ENCODE data around the gene RPS27. TPM values are rescaled to one million over a fixed set of nuclear protein-coding genes. Genes with fewer than 3 reads are reported as not detected.

RPS27 gene
- total and polyA plus RNA-seq, 2 donors (not counting 1 experiment from before 2014, with no cell fraction given): 4,812 to 15,978 TPM

- H3K4me2 ChIP-seq (replicated peaks; ENCODE audit: low read depth, low read length, poor library complexity, severe bottlenecking): peak within 1 kb of the TSS; percentile 85
- Mint-ChIP-seq H3K4me1 (peaks cover 63% of the 10 kb centered on the region), H3K4me3 (peak within 1 kb of the TSS; percentile 83), H3K9me3 (ENCODE audit: insufficient read depth) (no peaks in the 10 kb centered on the region), H3K27ac (peak within 1 kb of the TSS; percentile 85), H3K27me3 (no peaks in the 10 kb centered on the region)
- peaks cover 0 to 12% of the 10 kb centered on the region in 2 experiments for H3K36me3 ChIP-seq (replicated peaks in 1 of 2; ENCODE audit: control extremely low read depth in 1 of 2, control insufficient read depth in 1 of 2, extremely low read depth in 1 of 2, insufficient read depth in 2 of 2, low read length in 1 of 2)
- DNase-seq (peak; percentile 95), ATAC-seq (ENCODE audit: low read depth) (peak; percentile 53)
- peaks cover 2% of the 10 kb centered on the region for H4K20me1 ChIP-seq (ENCODE audit: control insufficient read depth, insufficient read depth, low read length, poor library complexity, severe bottlenecking)
- H3K27ac ChIP-seq (ENCODE audit: low read length in 2 of 2): peak within 1 kb of the TSS; percentile 85 to 95
- peaks cover 63% of the 10 kb centered on the region for H3K79me2 ChIP-seq (ENCODE audit: control insufficient read depth, insufficient read depth, low read length)
- no peaks in the 10 kb centered on the region for H3K9me3 ChIP-seq (ENCODE audit: control extremely low read depth in 1 of 3, control insufficient read depth in 2 of 3, insufficient read depth in 1 of 3, low read length in 2 of 3)
- peak within 1 kb of the TSS; percentile 91 for H2AFZ ChIP-seq (ENCODE audit: insufficient read depth, low read depth, low read length, poor library complexity, severe bottlenecking)
- POLR2A ChIA-PET: interaction anchor here (0.5 to 9.2 kb wide), 11 partner anchors 10 to 362 kb away, joined by 3 to 115 read pairs (median 5); partner anchors contain the start of genes ATP8B2, DENND4B, INTS3 and JTB
- H3K4me3 ChIP-seq (ENCODE audit: control extremely low read depth in 1 of 5, extremely low read depth in 1 of 5, insufficient read depth in 1 of 5, low read depth in 2 of 5, low read length in 4 of 5): peak within 1 kb of the TSS; percentile 83 to 91 (median 87)
- peaks cover 47 to 53% of the 10 kb centered on the region in 2 donors for H3K4me1 ChIP-seq (ENCODE audit: control insufficient read depth in 2 of 2, insufficient read depth in 2 of 2, low read length in 2 of 2)
- CTCF ChIA-PET: interaction anchor here (1.0 to 7.5 kb wide), 5 partner anchors 10 to 166 kb away, joined by 3 to 65 read pairs (median 9); partner anchors contain the start of genes DENND4B and RAB13
- H3K27me3 ChIP-seq (replicated peaks in 1 of 4; ENCODE audit: control extremely low read depth in 1 of 4, control insufficient read depth in 3 of 4, insufficient read depth in 4 of 4, low read length in 3 of 4): no peaks in the 10 kb centered on the region
- H3K9ac ChIP-seq (ENCODE audit: low read length): peak within 1 kb of the TSS; percentile 84
- under 1% methylated on average over 48 of the region's 54 CpGs for WGBS (ENCODE audit: insufficient coverage)
- intact Hi-C loops (cut with micrococcal nuclease): loop anchor here (1.0 kb wide), 2 partner anchors 14 to 17 kb away; partner anchors contain the start of genes DENND4B and JTB
- TF ChIP-seq EZH2 (IDR thresholded peaks at IDR 0.05; ENCODE audit: borderline replicate concordance, insufficient read depth, low read depth, low read length, poor library complexity, severe bottlenecking): no peak
- TF ChIP-seq, protein P1, sequence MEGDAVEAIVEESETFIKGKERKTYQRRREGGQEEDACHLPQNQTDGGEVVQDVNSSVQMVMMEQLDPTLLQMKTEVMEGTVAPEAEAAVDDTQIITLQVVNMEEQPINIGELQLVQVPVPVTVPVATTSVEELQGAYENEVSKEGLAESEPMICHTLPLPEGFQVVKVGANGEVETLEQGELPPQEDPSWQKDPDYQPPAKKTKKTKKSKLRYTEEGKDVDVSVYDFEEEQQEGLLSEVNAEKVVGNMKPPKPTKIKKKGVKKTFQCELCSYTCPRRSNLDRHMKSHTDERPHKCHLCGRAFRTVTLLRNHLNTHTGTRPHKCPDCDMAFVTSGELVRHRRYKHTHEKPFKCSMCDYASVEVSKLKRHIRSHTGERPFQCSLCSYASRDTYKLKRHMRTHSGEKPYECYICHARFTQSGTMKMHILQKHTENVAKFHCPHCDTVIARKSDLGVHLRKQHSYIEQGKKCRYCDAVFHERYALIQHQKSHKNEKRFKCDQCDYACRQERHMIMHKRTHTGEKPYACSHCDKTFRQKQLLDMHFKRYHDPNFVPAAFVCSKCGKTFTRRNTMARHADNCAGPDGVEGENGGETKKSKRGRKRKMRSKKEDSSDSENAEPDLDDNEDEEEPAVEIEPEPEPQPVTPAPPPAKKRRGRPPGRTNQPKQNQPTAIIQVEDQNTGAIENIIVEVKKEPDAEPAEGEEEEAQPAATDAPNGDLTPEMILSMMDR (IDR thresholded peaks at IDR 0.05): no peak
These were observed 27.3 kb upstream of the RPS27 start, which contains the start of gene SLC39A1 for GRCh38 chr1:153963030-153963849. Gene SLC39A1 (minus strand): TSS chr1:153963537. CDS start chr1:153962715, 822 bp downstream.
